NCI-H2227 treated with DMSO at 0.1 percent for 48 hours (cell line): Measurements from ENCODE around the gene THYN1.
A peak's percentile ranks its signal among the peaks of the same experiment; 100 is the strongest.
"Not testable (repeated sequence)": the region's sequence is repeated elsewhere in the genome, so short reads cannot be mapped to it uniquely, and the experiment has no call there.

Experiments used
- DNase-seq: peaks from one replicate; lab custom pipeline; 2025; lab: John Stamatoyannopoulos, UW

Gene THYN1

GRCh38 chr11:134275188-134275533 lies 22.0 kb upstream of the THYN1 start:
- no peak for DNase-seq

- DNase-seq, result no peak
Observed at GRCh38 chr11:134273317-134273712, 20.2 kb upstream of the THYN1 start.

GRCh38 chr11:134272381-134273316 lies 19.5 kb upstream of the THYN1 start:
- DNase-seq, result no peak

- DNase-seq, result no peak
Observed at GRCh38 chr11:134271978-134272377, 18.8 kb upstream of the THYN1 start.

- DNase-seq, result peak; percentile 2
Observed at GRCh38 chr11:134270250-134270714, 17.1 kb upstream of the THYN1 start.

- DNase-seq, result no peak
Observed at GRCh38 chr11:134267966-134268365, 14.8 kb upstream of the THYN1 start.

- DNase-seq, result no peak
Observed at GRCh38 chr11:134267461-134267860, 14.3 kb upstream of the THYN1 start.

- no peak for DNase-seq
Observed at GRCh38 chr11:134266841-134267251, 13.7 kb upstream of the THYN1 start.

GRCh38 chr11:134266440-134266839 lies 13.3 kb upstream of the THYN1 start:
- no peak for DNase-seq

- no peak for DNase-seq
Observed at GRCh38 chr11:134264966-134265764, 12.0 kb upstream of the THYN1 start.

GRCh38 chr11:134261626-134262488 lies 8.7 kb upstream of the THYN1 start:
- DNase-seq, result no peak

GRCh38 chr11:134260983-134261382 lies 7.8 kb upstream of the THYN1 start:
- DNase-seq, result no peak

GRCh38 chr11:134260503-134260902 lies 7.4 kb upstream of the THYN1 start:
- no peak for DNase-seq

GRCh38 chr11:134258577-134258976 lies 5.4 kb upstream of the THYN1 start:
- no peak for DNase-seq

GRCh38 chr11:134257101-134257500 lies 3.9 kb upstream of the THYN1 start:
- DNase-seq, result no peak

GRCh38 chr11:134255184-134255561 lies 2.0 kb upstream of the THYN1 start:
- DNase-seq, result not testable (repeated sequence)

GRCh38 chr11:134254433-134255183 lies 1.5 kb upstream of the THYN1 start:
- no peak for DNase-seq

GRCh38 chr11:134252346-134253187 lies 585 bp downstream of the THYN1 start:
- DNase-seq, result peak; percentile 42

GRCh38 chr11:134250675-134251074 lies 2.5 kb downstream of the THYN1 start:
- DNase-seq, result no peak

GRCh38 chr11:134250246-134250645 lies 2.9 kb downstream of the THYN1 start:
- no peak for DNase-seq
